Activated naive CD4-positive, alpha-beta T cell treated with anti-CD3 and anti-CD28 coated beads, Interleukin-2, amount 50 U/mL, for 24 hours (primary cell): ENCODE measurements around the gene ZNF200.

Source experiments
- H3K27ac Mint-ChIP-seq: one replicate; pipeline ENCODE4 v1.8.0; 2021; ENCODE audit warnings: mild to moderate bottlenecking, mixed read lengths
- H3K27me3 Mint-ChIP-seq: one replicate; pipeline ENCODE4 v1.8.0; 2021; ENCODE audit warnings: mixed read lengths
- H3K36me3 Mint-ChIP-seq: one replicate; pipeline ENCODE4 v1.8.0; 2021; ENCODE audit warnings: mixed read lengths
- H3K4me1 Mint-ChIP-seq: one replicate; pipeline ENCODE4 v1.8.0; 2021; ENCODE audit warnings: mixed read lengths
- H3K4me3 Mint-ChIP-seq: one replicate; pipeline ENCODE4 v1.8.0; 2021; ENCODE audit warnings: mild to moderate bottlenecking, mixed read lengths
- H3K9me3 Mint-ChIP-seq: one replicate; pipeline ENCODE4 v1.8.0; 2021; ENCODE audit warnings: mixed read lengths

The ZNF200 gene

GRCh38 chr16:3175157-3176093 lies 59.5 kb downstream of the ZNF200 start:
- Mint-ChIP-seq H3K4me3 (peak overlapping the region; percentile 11), H3K4me1 (peaks cover 31% of the 10 kb centered on the region), H3K27ac (no peak overlapping the region), H3K9me3 (no peaks in the 10 kb centered on the region), H3K36me3 (peaks cover 4% of the 10 kb centered on the region), H3K27me3 (peaks cover 40% of the 10 kb centered on the region)

DNA sequence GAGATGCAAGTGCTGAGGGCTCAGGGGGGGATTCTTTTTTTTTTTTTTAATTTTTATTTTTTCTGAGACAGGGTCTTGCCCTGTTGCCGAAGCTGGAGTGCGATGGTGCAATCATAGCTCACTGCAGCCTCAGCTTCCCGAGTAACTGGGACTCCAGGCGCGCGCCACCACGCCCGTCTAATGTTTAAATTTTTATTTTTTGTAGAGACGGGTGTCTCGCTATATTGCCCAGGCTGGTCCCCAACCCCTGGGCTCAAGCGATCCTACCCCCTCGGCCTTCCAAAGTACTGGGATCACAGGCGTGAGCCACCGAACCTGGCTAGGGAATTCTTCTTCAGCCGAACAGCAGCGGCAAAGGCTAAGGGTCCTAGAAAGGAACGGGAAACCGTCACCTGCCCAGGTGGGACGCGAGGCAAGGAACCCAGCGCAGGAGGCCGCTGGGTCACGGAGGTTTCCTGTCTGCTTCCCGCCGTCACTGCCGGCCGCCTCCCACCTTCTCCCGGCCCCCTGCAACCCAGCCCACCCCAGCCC lies 60.3 kb downstream of the ZNF200 start:
- H3K9me3 Mint-ChIP-seq: no peaks in the 10 kb centered on the region
- peaks cover 4% of the 10 kb centered on the region for H3K36me3 Mint-ChIP-seq
- H3K4me3 Mint-ChIP-seq: no peak overlapping the region
- H3K27me3 Mint-ChIP-seq: peaks cover 38% of the 10 kb centered on the region
- H3K27ac Mint-ChIP-seq: no peak overlapping the region
- H3K4me1 Mint-ChIP-seq: peaks cover 31% of the 10 kb centered on the region

GRCh38 chr16:3173892-3174617 lies 60.9 kb downstream of the ZNF200 start:
- Mint-ChIP-seq H3K9me3 (no peaks in the 10 kb centered on the region), H3K27ac (peak overlapping the region; percentile 59), H3K27me3 (peaks cover 33% of the 10 kb centered on the region), H3K36me3 (peaks cover 2% of the 10 kb centered on the region), H3K4me3 (peak overlapping the region; percentile 55), H3K4me1 (peaks cover 31% of the 10 kb centered on the region)
